HepG2 (cell line): ENCODE results near the gene POLE. TPM values are rescaled to one million over a fixed set of nuclear protein-coding genes. Genes with fewer than 3 reads are reported as not detected.

Source experiments
- HDAC2 ChIP-seq: sonication (generic); formaldehyde crosslinking; IDR thresholded peaks from 2 replicates; pipeline ENCODE4 v1.4.0; 2020; ENCODE audit warnings: missing genetic modification reagents
- JUN ChIP-seq: sonication (generic); formaldehyde crosslinking; IDR thresholded peaks from 2 replicates; pipeline ENCODE4 v1.4.0; 2020; ENCODE audit warnings: mild to moderate bottlenecking, missing genetic modification reagents
- KLF9 ChIP-seq: IDR thresholded peaks from 2 replicates; pipeline ENCODE4 v1.6.1; 2016; ENCODE audit warnings: low read depth
- NAIF1 ChIP-seq: sonication (generic); formaldehyde crosslinking; IDR thresholded peaks from 2 replicates; pipeline ENCODE4 v1.5.0; 2020; ENCODE audit warnings: mild to moderate bottlenecking, missing genetic modification reagents, borderline replicate concordance
- PPARG ChIP-seq: conservative IDR thresholded peaks from 2 replicates; pipeline ENCODE4 v1.6.1; 2016; ENCODE audit warnings: missing biosample characterization, missing genetic modification reagents
- TAF15 ChIP-seq: fragments of 200-400 bp; formaldehyde crosslinking; IDR thresholded peaks from one replicate; pipeline ENCODE4 v1.6.1; 2018; ENCODE audit warnings: mild to moderate bottlenecking, low read depth, low read length; ENCODE audit not compliant: poor library complexity, severe bottlenecking
- TGIF2 ChIP-seq: IDR thresholded peaks from 2 replicates; pipeline ENCODE4 v1.6.1; 2016; ENCODE audit warnings: control low read depth, missing compliant biosample characterization
- ZC3H13 ChIP-seq: sonication (generic); formaldehyde crosslinking; IDR thresholded peaks from 2 replicates; pipeline ENCODE4 v1.8.1; 2023; ENCODE audit warnings: mild to moderate bottlenecking, missing genetic modification reagents, moderate library complexity
- ZIK1 ChIP-seq: sonication (generic); formaldehyde crosslinking; IDR thresholded peaks from 2 replicates; pipeline ENCODE4 v1.5.0; 2020; ENCODE audit warnings: mild to moderate bottlenecking, low read depth, missing genetic modification reagents, borderline replicate concordance
- ZNF205 ChIP-seq: IDR thresholded peaks from 2 replicates; pipeline ENCODE4 v1.6.1; 2018; ENCODE audit warnings: missing biosample characterization, missing genetic modification reagents
- ZNF326 ChIP-seq: sonication (generic); formaldehyde crosslinking; IDR thresholded peaks from 2 replicates; pipeline ENCODE4 v1.4.0; 2020; ENCODE audit warnings: missing genetic modification reagents, borderline replicate concordance
- ZNF510 ChIP-seq: sonication (generic); formaldehyde crosslinking; IDR thresholded peaks from 2 replicates; pipeline ENCODE4 v1.4.0; 2020; ENCODE audit warnings: low read depth, mild to moderate bottlenecking, missing genetic modification reagents
- ZNF780A ChIP-seq: sonication (generic); formaldehyde crosslinking; IDR thresholded peaks from 2 replicates; pipeline ENCODE4 v1.8.0; 2022; ENCODE audit warnings: mild to moderate bottlenecking, missing genetic modification reagents, moderate library complexity
- polyA plus RNA-seq, 8 experiments: library from polyadenylated mRNA; depleted of rRNA in 3 of 8; stranded (reverse) in 7 of 8; unstranded in 1 of 8; fragments of >200 nt; fragmentation: Illumina TruSeq in 4 of 8; extraction: Trizol in 4 of 8; gene quantifications; 2 replicates each; pipeline versions ENCODE4 v1.2.1 to v1.2.3, GENCODE V29; 2011 to 2016; ENCODE audit warnings: low read depth in 4 of 8, missing spikeins in 1 of 8, mixed read lengths in 1 of 8; ENCODE audit not compliant: insufficient read depth in 1 of 8
- total RNA-seq, 5 experiments: library from RNA; depleted of rRNA; stranded (reverse); fragments of >200 nt; fragmentation: Illumina TruSeq; extraction: Trizol; gene quantifications; 2 replicates each; pipeline ENCODE4 v1.2.3, GENCODE V29; 2016; ENCODE audit warnings: low read depth in 1 of 5
- TF ChIP-seq, protein P1 (sequence below): sonication (generic); formaldehyde crosslinking; IDR thresholded peaks from 2 replicates; pipeline ENCODE4 v1.4.0; 2020; ENCODE audit warnings: mild to moderate bottlenecking, missing genetic modification reagents
- TF ChIP-seq, protein P2 (sequence below): sonication (generic); IDR thresholded peaks from 2 replicates; pipeline ENCODE4 v1.6.1; 2016; ENCODE audit warnings: low read depth, borderline replicate concordance
- TF ChIP-seq, protein P3 (sequence below): sonication (generic); formaldehyde crosslinking; IDR thresholded peaks from 2 replicates; pipeline ENCODE4 v1.5.0; 2020; ENCODE audit warnings: mild to moderate bottlenecking, missing genetic modification reagents
- TF ChIP-seq, protein P4 (sequence below): sonication (generic); formaldehyde crosslinking; IDR thresholded peaks from 2 replicates; pipeline ENCODE4 v1.4.0; 2020; ENCODE audit warnings: mild to moderate bottlenecking, missing genetic modification reagents

POLE gene
- total and polyA plus RNA-seq, 2 of the 13 experiments (the other 11 are each of a cell fraction or from before 2014, with no cell fraction given), result 25.3 to 52.2 TPM

DNA sequence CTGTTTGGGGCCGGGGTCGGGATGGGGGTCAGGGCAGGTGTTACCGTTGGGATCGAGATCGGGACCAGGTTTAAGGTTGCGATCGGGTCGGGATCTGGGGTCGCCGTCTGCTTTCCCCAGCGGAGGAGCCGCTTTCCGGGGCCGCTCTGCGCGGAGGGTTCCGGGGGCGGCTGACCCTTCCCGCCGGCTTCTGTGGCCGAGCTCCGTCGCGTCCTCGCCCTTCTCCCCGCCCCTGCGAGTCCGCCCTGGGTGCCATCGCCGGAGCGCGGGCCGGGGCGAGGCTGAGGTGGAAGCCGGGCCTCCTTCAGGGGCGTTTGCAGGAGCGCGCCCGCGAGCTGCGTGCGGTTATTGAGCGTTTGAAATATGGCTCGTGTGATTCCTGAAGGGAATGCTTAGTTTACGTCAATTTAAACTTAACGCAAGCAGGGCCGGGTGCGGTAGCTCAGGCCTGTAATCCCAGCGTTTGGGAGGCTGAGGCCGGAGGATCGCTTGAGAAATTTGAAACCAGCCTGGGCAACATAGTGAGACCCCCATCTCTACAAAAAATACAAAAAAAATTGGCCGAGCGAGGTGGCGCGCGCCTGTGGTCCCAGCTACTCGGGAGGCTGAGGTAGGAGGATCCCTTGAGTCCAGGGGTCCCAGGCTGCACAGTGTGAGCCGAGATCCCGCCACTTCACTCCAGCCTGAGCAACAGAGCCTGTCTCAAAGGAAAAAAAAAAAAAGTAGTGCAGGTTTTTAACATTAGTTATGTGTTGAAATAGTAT, 24.1 kb upstream of the POLE start (continued):
- TF ChIP-seq PPARG (CRISPR knock-in tag), result no peak
- no peak for TF ChIP-seq ZNF510
- no peak for TF ChIP-seq ZNF780A (CRISPR knock-in tag)
- no peak for TF ChIP-seq KLF9 (CRISPR knock-in tag)
- TF ChIP-seq, protein P1, sequence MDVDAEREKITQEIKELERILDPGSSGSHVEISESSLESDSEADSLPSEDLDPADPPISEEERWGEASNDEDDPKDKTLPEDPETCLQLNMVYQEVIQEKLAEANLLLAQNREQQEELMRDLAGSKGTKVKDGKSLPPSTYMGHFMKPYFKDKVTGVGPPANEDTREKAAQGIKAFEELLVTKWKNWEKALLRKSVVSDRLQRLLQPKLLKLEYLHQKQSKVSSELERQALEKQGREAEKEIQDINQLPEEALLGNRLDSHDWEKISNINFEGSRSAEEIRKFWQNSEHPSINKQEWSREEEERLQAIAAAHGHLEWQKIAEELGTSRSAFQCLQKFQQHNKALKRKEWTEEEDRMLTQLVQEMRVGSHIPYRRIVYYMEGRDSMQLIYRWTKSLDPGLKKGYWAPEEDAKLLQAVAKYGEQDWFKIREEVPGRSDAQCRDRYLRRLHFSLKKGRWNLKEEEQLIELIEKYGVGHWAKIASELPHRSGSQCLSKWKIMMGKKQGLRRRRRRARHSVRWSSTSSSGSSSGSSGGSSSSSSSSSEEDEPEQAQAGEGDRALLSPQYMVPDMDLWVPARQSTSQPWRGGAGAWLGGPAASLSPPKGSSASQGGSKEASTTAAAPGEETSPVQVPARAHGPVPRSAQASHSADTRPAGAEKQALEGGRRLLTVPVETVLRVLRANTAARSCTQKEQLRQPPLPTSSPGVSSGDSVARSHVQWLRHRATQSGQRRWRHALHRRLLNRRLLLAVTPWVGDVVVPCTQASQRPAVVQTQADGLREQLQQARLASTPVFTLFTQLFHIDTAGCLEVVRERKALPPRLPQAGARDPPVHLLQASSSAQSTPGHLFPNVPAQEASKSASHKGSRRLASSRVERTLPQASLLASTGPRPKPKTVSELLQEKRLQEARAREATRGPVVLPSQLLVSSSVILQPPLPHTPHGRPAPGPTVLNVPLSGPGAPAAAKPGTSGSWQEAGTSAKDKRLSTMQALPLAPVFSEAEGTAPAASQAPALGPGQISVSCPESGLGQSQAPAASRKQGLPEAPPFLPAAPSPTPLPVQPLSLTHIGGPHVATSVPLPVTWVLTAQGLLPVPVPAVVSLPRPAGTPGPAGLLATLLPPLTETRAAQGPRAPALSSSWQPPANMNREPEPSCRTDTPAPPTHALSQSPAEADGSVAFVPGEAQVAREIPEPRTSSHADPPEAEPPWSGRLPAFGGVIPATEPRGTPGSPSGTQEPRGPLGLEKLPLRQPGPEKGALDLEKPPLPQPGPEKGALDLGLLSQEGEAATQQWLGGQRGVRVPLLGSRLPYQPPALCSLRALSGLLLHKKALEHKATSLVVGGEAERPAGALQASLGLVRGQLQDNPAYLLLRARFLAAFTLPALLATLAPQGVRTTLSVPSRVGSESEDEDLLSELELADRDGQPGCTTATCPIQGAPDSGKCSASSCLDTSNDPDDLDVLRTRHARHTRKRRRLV (CRISPR knock-in tag), result no peak
- 0 out of 2 replicates have a peak, but pooled peaks have one; percentile 50 for TF ChIP-seq TGIF2
- TF ChIP-seq JUN (CRISPR knock-in tag), result no peak
- TF ChIP-seq, protein P2, sequence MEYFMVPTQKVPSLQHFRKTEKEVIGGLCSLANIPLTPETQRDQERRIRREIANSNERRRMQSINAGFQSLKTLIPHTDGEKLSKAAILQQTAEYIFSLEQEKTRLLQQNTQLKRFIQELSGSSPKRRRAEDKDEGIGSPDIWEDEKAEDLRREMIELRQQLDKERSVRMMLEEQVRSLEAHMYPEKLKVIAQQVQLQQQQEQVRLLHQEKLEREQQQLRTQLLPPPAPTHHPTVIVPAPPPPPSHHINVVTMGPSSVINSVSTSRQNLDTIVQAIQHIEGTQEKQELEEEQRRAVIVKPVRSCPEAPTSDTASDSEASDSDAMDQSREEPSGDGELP, result no peak
- no peak for TF ChIP-seq ZC3H13 (CRISPR knock-in tag)
- no peak for TF ChIP-seq ZIK1 (CRISPR knock-in tag)
- TF ChIP-seq, protein P3, sequence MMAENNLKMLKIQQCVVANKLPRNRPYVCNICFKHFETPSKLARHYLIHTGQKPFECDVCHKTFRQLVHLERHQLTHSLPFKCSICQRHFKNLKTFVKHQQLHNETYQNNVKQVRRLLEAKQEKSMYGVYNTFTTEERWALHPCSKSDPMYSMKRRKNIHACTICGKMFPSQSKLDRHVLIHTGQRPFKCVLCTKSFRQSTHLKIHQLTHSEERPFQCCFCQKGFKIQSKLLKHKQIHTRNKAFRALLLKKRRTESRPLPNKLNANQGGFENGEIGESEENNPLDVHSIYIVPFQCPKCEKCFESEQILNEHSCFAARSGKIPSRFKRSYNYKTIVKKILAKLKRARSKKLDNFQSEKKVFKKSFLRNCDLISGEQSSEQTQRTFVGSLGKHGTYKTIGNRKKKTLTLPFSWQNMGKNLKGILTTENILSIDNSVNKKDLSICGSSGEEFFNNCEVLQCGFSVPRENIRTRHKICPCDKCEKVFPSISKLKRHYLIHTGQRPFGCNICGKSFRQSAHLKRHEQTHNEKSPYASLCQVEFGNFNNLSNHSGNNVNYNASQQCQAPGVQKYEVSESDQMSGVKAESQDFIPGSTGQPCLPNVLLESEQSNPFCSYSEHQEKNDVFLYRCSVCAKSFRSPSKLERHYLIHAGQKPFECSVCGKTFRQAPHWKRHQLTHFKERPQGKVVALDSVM (CRISPR knock-in tag), result peak; percentile 90
- TF ChIP-seq, protein P4, sequence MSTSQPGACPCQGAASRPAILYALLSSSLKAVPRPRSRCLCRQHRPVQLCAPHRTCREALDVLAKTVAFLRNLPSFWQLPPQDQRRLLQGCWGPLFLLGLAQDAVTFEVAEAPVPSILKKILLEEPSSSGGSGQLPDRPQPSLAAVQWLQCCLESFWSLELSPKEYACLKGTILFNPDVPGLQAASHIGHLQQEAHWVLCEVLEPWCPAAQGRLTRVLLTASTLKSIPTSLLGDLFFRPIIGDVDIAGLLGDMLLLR (CRISPR knock-in tag), result no peak
- no peak for TF ChIP-seq TAF15
- TF ChIP-seq ZNF326 (CRISPR knock-in tag), result no peak
- 0 out of 2 replicates have a peak, but pooled peaks have one; percentile 41 for TF ChIP-seq NAIF1
- TF ChIP-seq HDAC2 (CRISPR knock-in tag), result peak; percentile 7; the same call in 1 of the 2 replicates
- TF ChIP-seq ZNF205 (CRISPR knock-in tag), result no peak
